ENCODE data around the gene PTPN13. TPM values are rescaled to one million over a fixed set of nuclear protein-coding genes. Genes with fewer than 3 reads are reported as not detected.

The PTPN13 gene
- total and polyA plus RNA-seq, 2 experiments from 2014 or later = 13.0 to 43.2 TPM

- H3F3A ChIP-seq (ENCODE audit: insufficient read depth) = no peaks in the 10 kb centered on the region
- H3K4me2 ChIP-seq (ENCODE audit: unreplicated experiment) = no peak overlapping the region
- H3K9me2 ChIP-seq (ENCODE audit: insufficient read depth) = no peaks in the 10 kb centered on the region
- H3K27ac ChIP-seq = no peak overlapping the region
- H4K20me1 ChIP-seq (ENCODE audit: insufficient read depth) = peaks cover 12% of the 10 kb centered on the region; the same call in 1 of the 2 replicates
- TF ChIP-seq EZH2 (IDR thresholded peaks at IDR 0.05; ENCODE audit: insufficient read depth, poor library complexity, severe bottlenecking) (no peak), EZH2phosphoT487 (IDR thresholded peaks at IDR 0.05; ENCODE audit: insufficient read depth, low read depth) (no peak)
- H3K79me2 ChIP-seq (ENCODE audit: insufficient read depth) = peaks cover 90% of the 10 kb centered on the region
- 0 out of 2 replicates have a peak, but pooled peaks cover 2% of the 10 kb centered on the region for H3K36me3 ChIP-seq (ENCODE audit: low read depth)
- no peaks in the 10 kb centered on the region for H3K4me1 ChIP-seq (ENCODE audit: insufficient read depth)
- H3K9me3 ChIP-seq (ENCODE audit: low read depth) = no peaks in the 10 kb centered on the region
- no peaks in the 10 kb centered on the region for H3K27me3 ChIP-seq (replicated peaks; ENCODE audit: insufficient read depth)
- no peak overlapping the region for H2AFZ ChIP-seq
- no peak overlapping the region for H3K9ac ChIP-seq
- in situ Hi-C loops (cut with MboI) = no loop called here
- no peak for DNase-seq
- no peak overlapping the region for H3K4me3 ChIP-seq
These were observed 32.0 kb downstream of the PTPN13 start for GRCh38 chr4:86626066-86626465.

GRCh38 chr4:86627462-86628135, 33.5 kb downstream of the PTPN13 start:
- Histone ChIP-seq H3K36me3 (ENCODE audit: low read depth) (0 out of 2 replicates have a peak, but pooled peaks cover 2% of the 10 kb centered on the region), H3K4me1 (ENCODE audit: insufficient read depth) (no peaks in the 10 kb centered on the region), H3K4me2 (ENCODE audit: unreplicated experiment) (no peak overlapping the region), H3K27me3 (replicated peaks; ENCODE audit: insufficient read depth) (no peaks in the 10 kb centered on the region), H4K20me1 (ENCODE audit: insufficient read depth) (peaks cover 12% of the 10 kb centered on the region; the same call in 1 of the 2 replicates), H3F3A (ENCODE audit: insufficient read depth) (no peaks in the 10 kb centered on the region), H3K9me3 (ENCODE audit: low read depth) (no peaks in the 10 kb centered on the region), H3K9ac (no peak overlapping the region), H3K27ac (no peak overlapping the region), H3K4me3 (no peak overlapping the region), H3K9me2 (ENCODE audit: insufficient read depth) (no peaks in the 10 kb centered on the region), H2AFZ (no peak overlapping the region), H3K79me2 (ENCODE audit: insufficient read depth) (peaks cover 82% of the 10 kb centered on the region)
- DNase-seq = no peak
- in situ Hi-C loops (cut with MboI) = no loop called here
- TF ChIP-seq EZH2 (IDR thresholded peaks at IDR 0.05; ENCODE audit: insufficient read depth, poor library complexity, severe bottlenecking) = no peak
- TF ChIP-seq EZH2phosphoT487 (IDR thresholded peaks at IDR 0.05; ENCODE audit: insufficient read depth, low read depth) = no peak

DNA sequence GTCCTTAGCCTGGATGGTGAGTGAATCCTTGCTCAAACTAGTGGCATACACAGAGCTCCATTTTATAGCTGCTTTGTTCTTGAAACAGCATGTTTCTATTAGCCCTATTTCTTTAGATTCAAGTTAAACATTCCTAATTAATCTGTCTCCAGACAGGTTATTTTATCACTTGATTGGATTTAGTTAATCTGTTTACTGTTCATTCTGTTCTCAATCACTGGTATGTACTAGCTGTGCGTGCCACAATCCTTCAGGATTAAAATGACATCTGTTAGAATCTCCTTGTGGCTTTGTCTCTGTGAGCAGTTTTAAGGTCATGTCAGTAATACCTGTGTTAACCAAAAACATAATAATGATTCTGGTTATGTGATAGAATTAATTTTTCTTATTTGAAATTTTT, 36.5 kb downstream of the PTPN13 start:
- no peak for DNase-seq
- Histone ChIP-seq H3K9me3 (ENCODE audit: low read depth) (no peaks in the 10 kb centered on the region), H3F3A (ENCODE audit: insufficient read depth) (no peaks in the 10 kb centered on the region), H3K9me2 (ENCODE audit: insufficient read depth) (no peaks in the 10 kb centered on the region), H3K9ac (no peak overlapping the region), H3K27ac (no peak overlapping the region), H4K20me1 (ENCODE audit: insufficient read depth) (peaks cover 4% of the 10 kb centered on the region; the same call in 1 of the 2 replicates), H3K4me3 (no peak overlapping the region), H3K79me2 (ENCODE audit: insufficient read depth) (peaks cover 80% of the 10 kb centered on the region), H3K4me2 (ENCODE audit: unreplicated experiment) (no peak overlapping the region), H2AFZ (no peak overlapping the region), H3K4me1 (ENCODE audit: insufficient read depth) (no peaks in the 10 kb centered on the region), H3K27me3 (replicated peaks; ENCODE audit: insufficient read depth) (no peaks in the 10 kb centered on the region), H3K36me3 (ENCODE audit: low read depth) (peaks cover 8% of the 10 kb centered on the region; the same call in 1 of the 2 replicates)
- in situ Hi-C loops (cut with MboI) = no loop called here
- TF ChIP-seq EZH2phosphoT487 (IDR thresholded peaks at IDR 0.05; ENCODE audit: insufficient read depth, low read depth) = no peak
- TF ChIP-seq EZH2 (IDR thresholded peaks at IDR 0.05; ENCODE audit: insufficient read depth, poor library complexity, severe bottlenecking) = no peak
- WGBS, 2 experiments (ENCODE audit: low coverage in 1 of 2, low lambda C conversion rate in 2 of 2, missing lambda C conversion rate in 2 of 2) = 96 to 100% methylated on average over 1 of the region's 1 CpG

GRCh38 chr4:86631166-86631565, 37.1 kb downstream of the PTPN13 start:
- DNase-seq = no peak
- Histone ChIP-seq H3K4me3 (no peak overlapping the region), H3K9me2 (ENCODE audit: insufficient read depth) (no peaks in the 10 kb centered on the region), H3K27me3 (replicated peaks; ENCODE audit: insufficient read depth) (no peaks in the 10 kb centered on the region), H3K9ac (no peak overlapping the region), H3K36me3 (ENCODE audit: low read depth) (peaks cover 8% of the 10 kb centered on the region; the same call in 1 of the 2 replicates), H3K27ac (no peak overlapping the region), H3K4me1 (ENCODE audit: insufficient read depth) (no peaks in the 10 kb centered on the region), H3K9me3 (ENCODE audit: low read depth) (no peaks in the 10 kb centered on the region), H4K20me1 (ENCODE audit: insufficient read depth) (no peaks in the 10 kb centered on the region), H2AFZ (no peak overlapping the region), H3K79me2 (ENCODE audit: insufficient read depth) (peaks cover 75% of the 10 kb centered on the region), H3K4me2 (ENCODE audit: unreplicated experiment) (no peak overlapping the region), H3F3A (ENCODE audit: insufficient read depth) (no peaks in the 10 kb centered on the region)
- WGBS, 2 experiments (ENCODE audit: low coverage in 1 of 2, low lambda C conversion rate in 2 of 2, missing lambda C conversion rate in 2 of 2) = 100% methylated on average over 1 of the region's 1 CpG
- in situ Hi-C loops (cut with MboI) = no loop called here
- no peak for TF ChIP-seq EZH2 (IDR thresholded peaks at IDR 0.05; ENCODE audit: insufficient read depth, poor library complexity, severe bottlenecking)
- no peak for TF ChIP-seq EZH2phosphoT487 (IDR thresholded peaks at IDR 0.05; ENCODE audit: insufficient read depth, low read depth)

Measured in GM23248 (cell line).